Naive thymus-derived CD4-positive, alpha-beta T cell (primary cell): ENCODE data around the gene ARRDC3. TPM values are rescaled to one million over a fixed set of nuclear protein-coding genes. Genes with fewer than 3 reads are reported as not detected.
"Not testable (repeated sequence)": the region's sequence is repeated elsewhere in the genome, so short reads cannot be mapped to it uniquely, and the experiment has no call there.

ENCODE experiments used
- ATAC-seq: fragments of 150-1000 bp; cut with Tn5 transposase; 2 replicates; pipeline ENCODE4 v1.10.0; 2021; ENCODE audit warnings: mild to moderate bottlenecking, moderate library complexity
- CTCF ChIA-PET: fragments of 350-600 bp; sonication (Branson Sonifier 250); formaldehyde crosslinking; loops from one replicate; lab custom pipeline; 2021; ENCODE audit warnings: antibody characterized with exemption; lab: Charles Lee
- POLR2A ChIA-PET: fragments of 350-600 bp; sonication (Branson Sonifier 250); formaldehyde crosslinking; loops from one replicate; lab custom pipeline; 2021; ENCODE audit warnings: antibody characterized with exemption, inconsistent platforms; lab: Charles Lee
- DNase-seq, 9 donors: peaks; one replicate each; pipeline versions ENCODE4 v3.0.0 to v3.0.0-alpha.2; 2020 to 2022; ENCODE audit warnings: mixed read lengths in 1 of 9
- H3K27ac ChIP-seq: one replicate; pipeline ENCODE4 v1.7.0; 2013; ENCODE audit warnings: mild to moderate bottlenecking, low read depth, low read length, moderate library complexity
- H3K27me3 ChIP-seq, 2 donors: one replicate each; pipeline ENCODE4 v1.7.0; 2013; ENCODE audit warnings: low read length in 2 of 2, mild to moderate bottlenecking in 2 of 2, moderate library complexity in 2 of 2; ENCODE audit not compliant: control insufficient read depth in 2 of 2, insufficient read depth in 2 of 2
- H3K36me3 ChIP-seq, 3 experiments: 1 replicate in 2 of 3; 2 replicates in 1 of 3; pipeline ENCODE4 v1.7.0; 2013; ENCODE audit warnings: low read length in 3 of 3, mild to moderate bottlenecking in 3 of 3, moderate library complexity in 1 of 3; ENCODE audit not compliant: insufficient read depth in 3 of 3, control insufficient read depth in 2 of 3
- H3K4me1 ChIP-seq, 2 donors: one replicate each; pipeline ENCODE4 v1.7.0; 2013; ENCODE audit warnings: low read length in 2 of 2, mild to moderate bottlenecking in 2 of 2, moderate library complexity in 1 of 2; ENCODE audit not compliant: control insufficient read depth in 2 of 2, insufficient read depth in 2 of 2
- H3K4me3 ChIP-seq: 2 replicates; pipeline ENCODE4 v1.7.0; 2013; ENCODE audit warnings: mild to moderate bottlenecking, low read length
- H3K9me3 ChIP-seq, 3 experiments: 1 replicate in 2 of 3; 2 replicates in 1 of 3; pipeline ENCODE4 v1.7.0; 2013; ENCODE audit warnings: low read length in 3 of 3; ENCODE audit not compliant: control insufficient read depth in 2 of 3
- H3K27ac Mint-ChIP-seq, 9 donors: one replicate each; pipeline ENCODE4 v1.8.0; 2020 to 2022; ENCODE audit warnings: mixed read lengths in 9 of 9, mild to moderate bottlenecking in 8 of 9, moderate library complexity in 5 of 9, inconsistent platforms in 2 of 9
- H3K27me3 Mint-ChIP-seq, 5 donors: one replicate each; pipeline ENCODE4 v1.8.0; 2021 to 2022; ENCODE audit warnings: mixed read lengths in 5 of 5, mild to moderate bottlenecking in 1 of 5
- H3K36me3 Mint-ChIP-seq, 5 donors: one replicate each; pipeline ENCODE4 v1.8.0; 2020 to 2022; ENCODE audit warnings: mixed read lengths in 5 of 5, mild to moderate bottlenecking in 3 of 5, inconsistent platforms in 1 of 5
- H3K4me1 Mint-ChIP-seq, 7 donors: one replicate each; pipeline ENCODE4 v1.8.0; 2020 to 2022; ENCODE audit warnings: mixed read lengths in 7 of 7, mild to moderate bottlenecking in 3 of 7, inconsistent platforms in 1 of 7
- H3K4me3 Mint-ChIP-seq, 10 donors: one replicate each; pipeline ENCODE4 v1.8.0; 2020 to 2022; ENCODE audit warnings: mild to moderate bottlenecking in 10 of 10, mixed read lengths in 10 of 10, moderate library complexity in 6 of 10, inconsistent platforms in 2 of 10
- H3K9me3 Mint-ChIP-seq, 11 donors: one replicate each; pipeline ENCODE4 v1.8.0; 2020 to 2022; ENCODE audit warnings: mixed read lengths in 11 of 11, mild to moderate bottlenecking in 4 of 11, inconsistent platforms in 1 of 11, moderate library complexity in 1 of 11
- intact Hi-C, 2 donors: fragments of 100-400 bp; cut with micrococcal nuclease; formaldehyde crosslinking; loops; one replicate each; pipeline ENCODE4 v1.15.1; 2023
- polyA plus RNA-seq, 2 donors: library from polyadenylated mRNA; unstranded; fragments of 300-500 nt; fragmentation: Illumina TruSeq; gene quantifications; one replicate each; pipeline ENCODE4 v1.2.3, GENCODE V29; 2021
- total RNA-seq, 6 experiments: library from RNA in 5 of 6; stranded (reverse) in 5 of 6; gene quantifications; 1 replicate in 5 of 6; 2 replicates in 1 of 6; pipeline ENCODE4 v1.2.3 and lab custom pipeline; 2021 to 2026

Gene ARRDC3
- total and polyA plus RNA-seq, 7 experiments from 2014 or later = 29.8 to 256 (median 168) TPM

- Mint-ChIP-seq H3K27ac (no peak overlapping the region), H3K4me1 (peaks cover 0 to 6% (median 5%) of the 10 kb centered on the region in 7 donors), H3K9me3 (peaks cover 0 to 7% (median 4%) of the 10 kb centered on the region in 11 donors), H3K4me3 (no peak overlapping the region), H3K27me3 (peaks cover 0 to 31% (median 0%) of the 10 kb centered on the region in 5 donors), H3K36me3 (peaks cover 0 to 7% (median 3%) of the 10 kb centered on the region in 5 donors)
- intact Hi-C loops = no loop called here
- POLR2A ChIA-PET = interaction anchor here (0.6 kb wide), 1 partner anchor 60 kb away, joined by 3 read pairs; no protein-coding TSS in a partner anchor
- H3K27ac ChIP-seq = no peak overlapping the region
- H3K9me3 ChIP-seq = no peaks in the 10 kb centered on the region
- H3K27me3 ChIP-seq = no peaks in the 10 kb centered on the region
- no peak for DNase-seq
- H3K4me3 ChIP-seq = no peak overlapping the region
- ATAC-seq = no peak
- CTCF ChIA-PET = interaction anchor here (0.6 kb wide), 1 partner anchor 66 kb away, joined by 3 read pairs; no protein-coding TSS in a partner anchor
- H3K4me1 ChIP-seq = no peaks in the 10 kb centered on the region
- no peaks in the 10 kb centered on the region for H3K36me3 ChIP-seq
Observed at GRCh38 chr5:91352831-91353695, 30.1 kb downstream of the ARRDC3 start.

GRCh38 chr5:91345461-91345860 is 37.7 kb downstream of the ARRDC3 start:
- no peak for DNase-seq
- Histone ChIP-seq H3K36me3 (no peaks in the 10 kb centered on the region), H3K4me1 (no peaks in the 10 kb centered on the region), H3K4me3 (no peak overlapping the region), H3K9me3 (no peaks in the 10 kb centered on the region), H3K27me3 (no peaks in the 10 kb centered on the region), H3K27ac (no peak overlapping the region)
- peaks cover 0 to 7% (median 4%) of the 10 kb centered on the region in 5 donors for H3K36me3 Mint-ChIP-seq
- intact Hi-C loops = no loop called here
- CTCF ChIA-PET = no interaction called here
- ATAC-seq = no peak
- POLR2A ChIA-PET = no interaction called here
- peaks cover 0 to 6% (median 5%) of the 10 kb centered on the region in 7 donors for H3K4me1 Mint-ChIP-seq
- H3K9me3 Mint-ChIP-seq = peaks cover 0 to 17% (median 5%) of the 10 kb centered on the region in 11 donors
- H3K27ac Mint-ChIP-seq = no peak overlapping the region
- no peak overlapping the region for H3K4me3 Mint-ChIP-seq
- peaks cover 0 to 3% (median 0%) of the 10 kb centered on the region in 5 donors for H3K27me3 Mint-ChIP-seq

- H3K36me3 Mint-ChIP-seq, H3K27me3 Mint-ChIP-seq, CTCF ChIA-PET, intact Hi-C loops, H3K4me3 ChIP-seq, H3K4me1 Mint-ChIP-seq, H3K27ac Mint-ChIP-seq, H3K36me3 ChIP-seq, H3K27me3 ChIP-seq, H3K27ac ChIP-seq, ATAC-seq, H3K4me3 Mint-ChIP-seq, H3K9me3 ChIP-seq, H3K4me1 ChIP-seq, DNase-seq, POLR2A ChIA-PET: not testable (repeated sequence)
- H3K9me3 Mint-ChIP-seq = peaks cover 0 to 17% (median 5%) of the 10 kb centered on the region in 11 donors
Observed at GRCh38 chr5:91344661-91345200, 38.4 kb downstream of the ARRDC3 start.

GRCh38 chr5:91343916-91344315 is 39.2 kb downstream of the ARRDC3 start:
- Histone ChIP-seq H3K27ac (no peak overlapping the region), H3K36me3 (no peaks in the 10 kb centered on the region), H3K27me3 (no peaks in the 10 kb centered on the region), H3K4me1 (no peaks in the 10 kb centered on the region), H3K4me3 (no peak overlapping the region), H3K9me3 (no peaks in the 10 kb centered on the region)
- H3K27me3 Mint-ChIP-seq = peaks cover 0 to 3% (median 0%) of the 10 kb centered on the region in 5 donors
- no peaks in the 10 kb centered on the region for H3K4me1 Mint-ChIP-seq
- no peak for DNase-seq
- intact Hi-C loops = no loop called here
- H3K9me3 Mint-ChIP-seq = peaks cover 0 to 17% (median 5%) of the 10 kb centered on the region in 11 donors
- H3K4me3 Mint-ChIP-seq = no peak overlapping the region
- peaks cover 0 to 7% (median 4%) of the 10 kb centered on the region in 5 donors for H3K36me3 Mint-ChIP-seq
- CTCF ChIA-PET = no interaction called here
- no peak for ATAC-seq
- no peak overlapping the region for H3K27ac Mint-ChIP-seq
- POLR2A ChIA-PET = no interaction called here

- ATAC-seq, intact Hi-C loops, CTCF ChIA-PET: not testable (repeated sequence)
Observed at GRCh38 chr5:91342931-91343330, 40.2 kb downstream of the ARRDC3 start.

GRCh38 chr5:91341154-91341553 is 42.0 kb downstream of the ARRDC3 start:
- Mint-ChIP-seq H3K4me1 (no peaks in the 10 kb centered on the region), H3K36me3 (no peaks in the 10 kb centered on the region), H3K9me3 (peaks cover 0 to 10% (median 0%) of the 10 kb centered on the region in 11 donors), H3K27ac (no peak overlapping the region), H3K27me3 (no peaks in the 10 kb centered on the region), H3K4me3 (no peak overlapping the region)
- Histone ChIP-seq H3K4me3 (no peak overlapping the region), H3K27me3 (no peaks in the 10 kb centered on the region), H3K27ac (no peak overlapping the region), H3K4me1 (no peaks in the 10 kb centered on the region), H3K36me3 (no peaks in the 10 kb centered on the region), H3K9me3 (no peaks in the 10 kb centered on the region)
- intact Hi-C loops = no loop called here
- ChIA-PET CTCF (no interaction called here), POLR2A (no interaction called here)
- DNase-seq = no peak
- ATAC-seq = no peak

More at GRCh38 chr5:91342931-91343330, 40.2 kb downstream of the ARRDC3 start:
- H3K27me3 Mint-ChIP-seq, H3K4me1 Mint-ChIP-seq, H3K36me3 ChIP-seq, H3K36me3 Mint-ChIP-seq, H3K4me3 ChIP-seq, H3K27me3 ChIP-seq, H3K4me1 ChIP-seq, H3K27ac Mint-ChIP-seq, H3K9me3 ChIP-seq, H3K27ac ChIP-seq, H3K9me3 Mint-ChIP-seq, DNase-seq, H3K4me3 Mint-ChIP-seq: not testable (repeated sequence)
- POLR2A ChIA-PET = interaction anchor here (0.6 kb wide), 2 partner anchors 15 to 19 kb away, joined by 3 read pairs; no protein-coding TSS in a partner anchor
